ENCODE measurements around the gene ASB6. TPM values are rescaled to one million over a fixed set of nuclear protein-coding genes. Genes with fewer than 3 reads are reported as not detected.

Gene ASB6
- total and polyA plus RNA-seq, 2 of the 13 experiments (the other 11 are each of a cell fraction or from before 2014, with no cell fraction given), result 8.2 to 8.4 TPM

DNA sequence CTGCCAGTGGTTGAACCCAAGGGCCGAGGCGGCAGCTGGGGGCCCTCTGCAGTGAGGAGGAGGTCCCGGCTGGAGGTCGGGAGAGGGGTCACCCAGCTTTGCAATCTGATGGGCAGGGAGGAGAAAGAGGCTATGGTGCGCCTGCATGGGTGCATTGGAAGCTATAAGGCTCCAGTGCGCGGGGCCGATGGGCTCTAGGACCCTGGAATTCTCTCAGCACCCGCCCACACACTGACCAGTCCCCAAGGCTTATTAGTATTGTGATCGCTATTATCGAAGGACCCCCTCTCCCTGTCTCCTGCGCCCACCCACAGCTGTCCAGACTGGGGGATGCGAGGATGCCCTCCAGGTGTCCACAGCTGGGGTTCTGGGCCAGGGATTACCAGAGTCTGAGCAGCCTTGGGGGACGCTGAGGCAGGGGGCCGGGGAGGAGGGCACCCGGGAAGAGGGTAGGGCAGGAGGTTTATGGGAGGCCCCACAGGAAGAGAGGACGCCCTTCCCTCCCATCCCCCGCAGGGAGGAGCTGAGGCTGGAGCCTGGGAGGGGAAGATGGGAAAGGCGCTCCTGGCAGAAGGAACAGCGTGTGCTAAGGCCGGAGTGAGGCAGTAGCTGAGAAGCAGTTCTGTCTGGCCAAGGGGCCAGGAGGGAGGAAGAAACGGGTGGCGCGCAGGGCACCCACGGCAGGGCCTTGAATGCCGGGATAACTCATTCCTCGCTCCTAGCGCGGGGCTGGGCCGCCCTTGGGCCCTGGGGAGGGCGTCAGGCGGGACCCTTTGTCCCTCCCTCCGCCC is 45.2 kb downstream of the ASB6 start (continued):
- TF ChIP-seq, protein P1, sequence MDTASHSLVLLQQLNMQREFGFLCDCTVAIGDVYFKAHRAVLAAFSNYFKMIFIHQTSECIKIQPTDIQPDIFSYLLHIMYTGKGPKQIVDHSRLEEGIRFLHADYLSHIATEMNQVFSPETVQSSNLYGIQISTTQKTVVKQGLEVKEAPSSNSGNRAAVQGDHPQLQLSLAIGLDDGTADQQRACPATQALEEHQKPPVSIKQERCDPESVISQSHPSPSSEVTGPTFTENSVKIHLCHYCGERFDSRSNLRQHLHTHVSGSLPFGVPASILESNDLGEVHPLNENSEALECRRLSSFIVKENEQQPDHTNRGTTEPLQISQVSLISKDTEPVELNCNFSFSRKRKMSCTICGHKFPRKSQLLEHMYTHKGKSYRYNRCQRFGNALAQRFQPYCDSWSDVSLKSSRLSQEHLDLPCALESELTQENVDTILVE (CRISPR knock-in tag; IDR thresholded peaks at IDR 0.05), result 0 out of 2 replicates have a peak, but pooled peaks have one; percentile 2
- TF ChIP-seq TBP (CRISPR knock-in tag; IDR thresholded peaks at IDR 0.05), result no peak
- TF ChIP-seq XBP1 (CRISPR knock-in tag; IDR thresholded peaks at IDR 0.05), result no peak
- peak; percentile 43; the same call in 1 of the 2 replicates for TF ChIP-seq JUNB (CRISPR knock-in tag; IDR thresholded peaks at IDR 0.05; ENCODE audit: borderline replicate concordance)
- TF ChIP-seq, protein P2, sequence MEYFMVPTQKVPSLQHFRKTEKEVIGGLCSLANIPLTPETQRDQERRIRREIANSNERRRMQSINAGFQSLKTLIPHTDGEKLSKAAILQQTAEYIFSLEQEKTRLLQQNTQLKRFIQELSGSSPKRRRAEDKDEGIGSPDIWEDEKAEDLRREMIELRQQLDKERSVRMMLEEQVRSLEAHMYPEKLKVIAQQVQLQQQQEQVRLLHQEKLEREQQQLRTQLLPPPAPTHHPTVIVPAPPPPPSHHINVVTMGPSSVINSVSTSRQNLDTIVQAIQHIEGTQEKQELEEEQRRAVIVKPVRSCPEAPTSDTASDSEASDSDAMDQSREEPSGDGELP (IDR thresholded peaks at IDR 0.05; ENCODE audit: borderline replicate concordance, low read depth), result no peak
- no peak for TF ChIP-seq ELF3 (CRISPR knock-in tag; IDR thresholded peaks at IDR 0.05)
- TF ChIP-seq, protein P3, sequence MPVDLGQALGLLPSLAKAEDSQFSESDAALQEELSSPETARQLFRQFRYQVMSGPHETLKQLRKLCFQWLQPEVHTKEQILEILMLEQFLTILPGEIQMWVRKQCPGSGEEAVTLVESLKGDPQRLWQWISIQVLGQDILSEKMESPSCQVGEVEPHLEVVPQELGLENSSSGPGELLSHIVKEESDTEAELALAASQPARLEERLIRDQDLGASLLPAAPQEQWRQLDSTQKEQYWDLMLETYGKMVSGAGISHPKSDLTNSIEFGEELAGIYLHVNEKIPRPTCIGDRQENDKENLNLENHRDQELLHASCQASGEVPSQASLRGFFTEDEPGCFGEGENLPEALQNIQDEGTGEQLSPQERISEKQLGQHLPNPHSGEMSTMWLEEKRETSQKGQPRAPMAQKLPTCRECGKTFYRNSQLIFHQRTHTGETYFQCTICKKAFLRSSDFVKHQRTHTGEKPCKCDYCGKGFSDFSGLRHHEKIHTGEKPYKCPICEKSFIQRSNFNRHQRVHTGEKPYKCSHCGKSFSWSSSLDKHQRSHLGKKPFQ (CRISPR knock-in tag; IDR thresholded peaks at IDR 0.05; ENCODE audit: insufficient replicate concordance), result no peak
- TF ChIP-seq, protein P4, sequence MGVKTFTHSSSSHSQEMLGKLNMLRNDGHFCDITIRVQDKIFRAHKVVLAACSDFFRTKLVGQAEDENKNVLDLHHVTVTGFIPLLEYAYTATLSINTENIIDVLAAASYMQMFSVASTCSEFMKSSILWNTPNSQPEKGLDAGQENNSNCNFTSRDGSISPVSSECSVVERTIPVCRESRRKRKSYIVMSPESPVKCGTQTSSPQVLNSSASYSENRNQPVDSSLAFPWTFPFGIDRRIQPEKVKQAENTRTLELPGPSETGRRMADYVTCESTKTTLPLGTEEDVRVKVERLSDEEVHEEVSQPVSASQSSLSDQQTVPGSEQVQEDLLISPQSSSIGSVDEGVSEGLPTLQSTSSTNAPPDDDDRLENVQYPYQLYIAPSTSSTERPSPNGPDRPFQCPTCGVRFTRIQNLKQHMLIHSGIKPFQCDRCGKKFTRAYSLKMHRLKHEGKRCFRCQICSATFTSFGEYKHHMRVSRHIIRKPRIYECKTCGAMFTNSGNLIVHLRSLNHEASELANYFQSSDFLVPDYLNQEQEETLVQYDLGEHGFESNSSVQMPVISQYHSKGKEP (CRISPR knock-in tag; IDR thresholded peaks at IDR 0.05), result no peak
- TF ChIP-seq ZNF343 (CRISPR knock-in tag; IDR thresholded peaks at IDR 0.05), result no peak; the same call in 1 of the 2 replicates
- TF ChIP-seq, protein P5, sequence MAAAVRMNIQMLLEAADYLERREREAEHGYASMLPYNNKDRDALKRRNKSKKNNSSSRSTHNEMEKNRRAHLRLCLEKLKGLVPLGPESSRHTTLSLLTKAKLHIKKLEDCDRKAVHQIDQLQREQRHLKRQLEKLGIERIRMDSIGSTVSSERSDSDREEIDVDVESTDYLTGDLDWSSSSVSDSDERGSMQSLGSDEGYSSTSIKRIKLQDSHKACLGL (CRISPR knock-in tag; IDR thresholded peaks at IDR 0.05), result no peak
- TF ChIP-seq MIER3 (CRISPR knock-in tag; IDR thresholded peaks at IDR 0.05; ENCODE audit: borderline replicate concordance), result no peak
- no peak for TF ChIP-seq FOSL2 (CRISPR knock-in tag; IDR thresholded peaks at IDR 0.05)
- no peak; the same call in 1 of the 2 replicates for TF ChIP-seq SIN3A (IDR thresholded peaks at IDR 0.05; ENCODE audit: borderline replicate concordance, low read depth, low read length)
- TF ChIP-seq ZNF10 (CRISPR knock-in tag; IDR thresholded peaks at IDR 0.05; ENCODE audit: borderline replicate concordance, low read depth), result no peak
- TF ChIP-seq HNF4G (IDR thresholded peaks at IDR 0.05; ENCODE audit: borderline replicate concordance, low read depth, low read length), result no peak; the same call in 1 of the 2 replicates
- TF ChIP-seq HNF4G (CRISPR knock-in tag; IDR thresholded peaks at IDR 0.05; ENCODE audit: borderline replicate concordance, low read depth), result no peak
- peak in 1 of 2 experiments; percentile 45; a peak in 3 of 4 replicates for TF ChIP-seq POLR2A (IDR thresholded peaks at IDR 0.05; ENCODE audit: insufficient read depth in 1 of 2, low read depth in 2 of 2, low read length in 2 of 2)
- TF ChIP-seq NFIB (CRISPR knock-in tag; IDR thresholded peaks at IDR 0.05; ENCODE audit: borderline replicate concordance), result no peak
- TF ChIP-seq CHD4 (IDR thresholded peaks at IDR 0.05; ENCODE audit: borderline replicate concordance, low read length), result peak; percentile 59; the same call in 1 of the 2 replicates
- TF ChIP-seq, protein P6, sequence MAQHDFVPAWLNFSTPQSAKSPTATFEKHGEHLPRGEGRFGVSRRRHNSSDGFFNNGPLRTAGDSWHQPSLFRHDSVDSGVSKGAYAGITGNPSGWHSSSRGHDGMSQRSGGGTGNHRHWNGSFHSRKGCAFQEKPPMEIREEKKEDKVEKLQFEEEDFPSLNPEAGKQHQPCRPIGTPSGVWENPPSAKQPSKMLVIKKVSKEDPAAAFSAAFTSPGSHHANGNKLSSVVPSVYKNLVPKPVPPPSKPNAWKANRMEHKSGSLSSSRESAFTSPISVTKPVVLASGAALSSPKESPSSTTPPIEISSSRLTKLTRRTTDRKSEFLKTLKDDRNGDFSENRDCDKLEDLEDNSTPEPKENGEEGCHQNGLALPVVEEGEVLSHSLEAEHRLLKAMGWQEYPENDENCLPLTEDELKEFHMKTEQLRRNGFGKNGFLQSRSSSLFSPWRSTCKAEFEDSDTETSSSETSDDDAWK (CRISPR knock-in tag; IDR thresholded peaks at IDR 0.05), result no peak
- TF ChIP-seq ARNTL (CRISPR knock-in tag; IDR thresholded peaks at IDR 0.05), result no peak
